NOMO-1 (cell line): ENCODE results near the gene CYSRT1.

ENCODE experiments used
- DNase-seq, 2 experiments: peaks; one replicate each; lab custom pipeline; 2025; ENCODE audit not compliant: unreplicated experiment in 2 of 2; lab: John Stamatoyannopoulos, UW

Gene CYSRT1, protein sequence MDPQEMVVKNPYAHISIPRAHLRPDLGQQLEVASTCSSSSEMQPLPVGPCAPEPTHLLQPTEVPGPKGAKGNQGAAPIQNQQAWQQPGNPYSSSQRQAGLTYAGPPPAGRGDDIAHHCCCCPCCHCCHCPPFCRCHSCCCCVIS

DNA sequence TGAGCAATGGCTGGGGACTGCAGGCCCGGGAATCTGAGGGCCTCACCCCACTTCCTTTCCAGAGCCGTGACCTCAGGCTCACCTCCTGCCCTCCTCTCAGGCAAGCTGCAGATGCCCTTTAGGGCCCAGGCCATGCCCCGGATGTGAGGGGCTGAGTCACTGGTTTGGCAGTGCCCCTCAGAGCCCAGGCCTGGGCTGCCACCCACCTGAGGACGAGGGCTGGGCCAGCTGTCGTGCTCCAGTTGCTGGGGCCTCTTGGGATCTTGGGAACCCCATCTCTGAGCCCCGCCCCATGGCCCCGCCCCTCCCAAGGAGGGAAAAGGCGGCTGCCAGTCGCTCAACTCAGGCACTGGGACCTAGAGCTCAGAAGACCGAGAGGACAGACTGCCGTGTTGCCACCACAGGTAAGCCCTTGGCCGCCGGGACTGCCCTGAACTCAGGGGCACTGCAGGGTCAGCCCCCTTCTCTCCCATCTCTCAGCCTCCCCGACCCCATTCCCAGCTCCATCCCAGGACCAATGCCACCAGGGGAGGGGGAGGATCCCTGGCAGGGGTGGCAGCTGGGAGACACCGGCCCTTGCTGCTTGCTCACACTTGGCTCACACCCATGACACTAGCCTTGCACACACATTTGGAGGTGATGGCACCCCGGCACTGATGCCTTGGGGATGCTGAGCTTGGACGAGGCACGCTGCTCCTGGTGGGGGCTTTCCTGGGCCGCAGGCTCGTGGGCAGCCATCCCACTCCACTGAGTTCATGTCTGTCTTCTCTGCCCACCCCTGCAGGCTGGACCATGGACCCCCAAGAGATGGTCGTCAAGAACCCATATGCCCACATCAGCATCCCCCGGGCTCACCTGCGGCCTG is at the start of gene CYSRT1:
Gene CYSRT1 (plus strand): TSS at position 345 of the 865 bp plus-strand sequence. CDS start 448 bp downstream, at position 793.
- DNase-seq: peak in 1 of 2 experiments; percentile 29

DNA sequence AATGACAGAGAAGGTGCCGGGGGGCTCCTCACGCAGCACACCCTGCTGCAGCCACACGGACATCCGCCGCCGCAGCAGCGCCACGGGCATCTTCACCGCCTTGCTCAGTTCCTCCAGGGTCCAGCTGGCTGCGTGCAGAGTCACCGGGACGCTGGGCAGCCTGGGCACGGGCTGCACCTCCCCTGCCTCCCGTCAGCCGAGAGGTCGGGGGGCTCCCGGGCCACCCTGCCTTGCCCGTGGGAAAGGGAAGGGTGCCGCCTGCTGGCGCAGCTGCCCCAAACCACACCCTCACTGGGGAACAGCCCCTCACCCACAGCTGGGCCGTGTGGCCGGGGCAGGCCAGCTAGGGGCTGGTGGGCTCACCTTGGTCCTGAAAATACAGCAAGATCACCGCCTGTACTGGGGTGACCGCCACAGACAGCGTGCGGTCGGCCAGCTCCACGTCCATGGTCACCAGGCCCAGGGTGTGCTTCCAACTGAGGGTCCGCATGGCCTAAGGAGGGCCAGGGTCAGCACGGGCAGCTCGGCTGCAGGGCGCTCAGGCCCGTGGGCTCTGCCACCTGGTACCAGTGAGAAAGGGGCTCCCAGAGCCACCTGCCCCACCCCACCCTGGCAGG is 49.5 kb upstream of the CYSRT1 start:
- DNase-seq: no peak

DNA sequence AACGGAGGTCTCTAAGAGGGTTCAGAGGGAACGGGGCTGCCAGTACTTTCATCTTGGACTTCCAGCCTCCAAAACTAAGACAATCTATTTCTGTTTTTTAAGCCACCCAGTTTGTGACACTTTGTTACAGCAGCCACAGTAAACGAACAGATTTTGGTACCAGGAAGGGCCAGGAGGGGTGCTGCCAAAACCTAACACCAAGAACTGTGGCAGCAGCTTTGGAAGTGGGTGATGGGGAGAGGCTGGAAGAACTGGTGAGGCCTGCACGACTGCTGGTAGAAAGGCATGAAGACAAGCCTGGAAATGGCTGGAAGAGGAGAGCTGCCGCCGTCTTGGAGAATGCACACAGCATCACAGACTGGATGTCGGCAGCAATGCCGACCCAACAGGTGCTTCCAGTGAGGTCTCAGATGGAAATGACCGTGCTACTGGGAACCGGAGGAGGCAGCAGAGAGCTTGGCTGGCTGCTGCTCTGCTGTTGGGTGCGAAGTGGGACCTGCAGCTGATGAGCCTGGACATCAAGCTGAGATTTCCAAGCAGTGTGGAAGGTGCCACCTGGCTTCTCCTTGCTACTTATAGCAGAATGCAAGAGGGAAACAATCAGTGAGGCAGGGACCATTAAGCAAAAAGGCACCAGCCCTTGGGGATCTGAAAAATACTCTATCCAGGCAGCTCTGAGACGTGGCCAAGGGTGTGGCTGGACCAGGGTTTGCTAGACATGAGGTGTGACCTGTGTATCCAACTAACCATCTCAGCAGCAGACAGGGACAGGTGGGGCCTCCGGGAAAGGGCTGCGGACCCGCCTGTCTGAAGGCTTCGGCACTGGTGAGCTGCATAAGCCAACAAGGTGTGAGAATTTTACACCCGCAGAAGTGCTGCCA is 48.4 kb upstream of the CYSRT1 start:
- peak; percentile 29 to 37 for DNase-seq

DNA sequence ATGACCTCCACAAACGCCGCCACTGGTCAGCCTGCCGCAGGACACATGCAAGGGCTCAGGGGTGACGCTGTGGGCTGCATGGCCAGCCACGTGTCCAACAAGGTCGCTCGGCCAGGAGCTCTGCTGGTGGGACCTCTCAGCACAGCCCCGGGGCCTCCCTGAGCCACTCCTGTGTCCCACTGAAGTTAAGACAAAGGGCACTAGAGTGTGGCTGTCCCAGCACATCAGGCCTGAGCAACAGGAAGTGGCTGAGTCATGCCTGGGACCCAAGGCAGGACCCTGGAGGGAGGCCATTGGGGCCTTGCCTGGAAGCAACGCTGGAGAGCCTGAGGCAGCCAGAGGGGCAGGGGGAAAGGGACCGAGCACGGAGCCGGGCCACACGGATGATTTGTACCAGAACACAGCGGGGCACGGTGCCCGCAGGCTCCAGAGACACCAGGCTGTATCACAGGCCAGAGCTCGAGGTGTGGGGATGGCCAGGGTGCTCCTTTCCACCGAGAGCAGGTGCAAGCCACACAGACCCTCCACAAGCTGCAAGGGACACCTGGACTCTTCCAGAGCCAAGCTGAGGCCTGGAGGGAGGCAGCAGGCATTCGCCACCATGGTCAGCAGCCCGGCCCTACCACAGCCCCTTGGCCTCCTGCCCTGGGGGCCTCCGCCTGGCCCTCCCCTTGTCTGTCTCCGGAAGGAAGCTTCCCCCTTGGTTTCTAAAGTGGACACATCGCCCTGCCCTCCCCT is 46.6 kb upstream of the CYSRT1 start:
- DNase-seq: no peak

DNA sequence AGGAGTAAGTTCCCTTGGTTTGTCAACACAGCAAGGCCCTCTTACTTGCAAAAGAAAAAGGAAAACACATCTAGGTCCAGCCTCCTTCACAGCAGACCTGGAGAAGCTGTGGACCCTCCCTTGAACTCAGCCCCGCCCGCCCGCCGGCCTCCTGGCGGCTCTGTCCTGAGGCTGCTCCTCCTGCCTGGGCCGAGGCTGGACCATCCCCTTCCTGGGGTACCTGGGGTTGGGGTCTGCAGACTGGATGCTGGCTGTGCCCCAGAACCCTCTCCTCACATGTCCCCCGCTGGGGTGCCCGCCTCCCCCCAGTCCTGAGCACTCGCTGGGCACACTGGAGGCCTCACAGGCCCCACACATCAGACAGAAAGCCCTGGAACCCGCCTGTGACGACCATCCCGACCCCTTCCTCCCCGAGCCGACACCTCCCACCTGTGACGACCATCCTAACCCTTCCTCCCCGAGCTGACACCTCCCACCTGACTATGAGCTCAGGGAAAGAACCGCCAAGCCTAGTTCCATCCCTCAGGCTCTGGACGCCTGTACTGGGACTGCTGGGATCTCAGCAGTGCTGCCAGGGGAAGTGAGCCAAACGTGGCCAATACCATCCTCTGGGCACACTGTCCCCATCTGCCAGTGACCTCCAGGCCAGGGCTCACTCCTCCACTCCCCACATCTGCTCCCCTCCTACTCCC is 45.9 kb upstream of the CYSRT1 start:
- no peak for DNase-seq

DNA sequence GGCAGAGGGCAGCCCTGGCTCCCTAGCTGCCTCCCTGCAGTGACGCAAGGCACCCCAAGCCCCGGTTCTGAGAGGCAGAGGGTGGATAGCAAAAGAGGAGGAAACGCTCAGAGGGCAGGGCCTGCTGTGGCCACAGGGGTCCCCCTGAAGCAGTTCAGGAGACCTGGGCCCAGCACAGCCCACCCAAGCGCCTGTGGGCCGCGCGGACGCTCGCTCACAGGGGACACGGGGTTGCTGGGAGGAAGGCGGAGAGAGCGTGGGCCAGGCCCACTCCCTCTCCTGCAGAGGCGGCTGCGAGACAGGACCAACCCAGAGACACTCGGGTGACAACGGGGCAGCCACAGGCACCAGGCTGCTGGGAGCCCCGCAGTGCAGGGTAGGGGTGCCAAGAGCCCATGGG is 45.2 kb upstream of the CYSRT1 start:
- DNase-seq: no peak

DNA sequence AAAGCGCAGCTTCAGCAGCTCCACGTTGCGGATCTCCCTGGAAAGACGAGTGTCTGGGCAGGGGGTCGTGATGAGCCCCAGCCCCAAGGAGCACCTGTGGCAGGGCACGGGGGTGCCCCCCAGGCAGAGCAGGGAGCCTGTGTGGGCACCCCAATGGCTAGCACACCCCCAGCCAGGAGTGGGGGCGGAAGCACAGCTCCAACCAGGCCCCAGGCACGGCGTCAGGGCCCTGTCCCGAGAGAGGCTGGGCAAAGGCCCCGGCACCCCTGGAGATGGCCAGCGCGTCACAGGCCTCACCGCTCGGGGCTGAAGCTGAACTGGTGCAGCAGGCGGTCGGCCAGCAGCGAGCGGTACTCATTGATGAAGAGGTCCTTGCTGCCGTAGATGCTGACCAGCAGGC is 44.5 kb upstream of the CYSRT1 start:
- no peak for DNase-seq

DNA sequence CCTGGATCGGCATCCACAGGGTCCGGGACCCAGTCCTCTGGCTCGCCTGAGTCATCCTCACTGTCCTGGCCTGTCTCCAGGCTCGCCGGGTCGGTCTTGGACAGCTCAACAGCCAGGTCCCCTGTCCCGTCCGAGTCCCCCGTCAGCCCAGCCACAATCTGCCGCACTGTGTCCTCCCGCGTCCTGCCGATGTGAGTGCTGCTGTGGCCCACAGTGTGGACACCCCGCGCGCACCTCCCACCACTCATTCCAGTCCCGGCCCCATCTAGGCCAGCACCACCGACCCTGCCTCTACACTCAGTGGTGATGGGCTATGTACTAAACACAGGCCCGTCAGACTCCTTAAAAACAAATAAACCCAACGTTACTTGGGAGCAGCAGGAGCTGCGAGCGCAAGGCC is 43.3 kb upstream of the CYSRT1 start:
- no peak for DNase-seq

DNA sequence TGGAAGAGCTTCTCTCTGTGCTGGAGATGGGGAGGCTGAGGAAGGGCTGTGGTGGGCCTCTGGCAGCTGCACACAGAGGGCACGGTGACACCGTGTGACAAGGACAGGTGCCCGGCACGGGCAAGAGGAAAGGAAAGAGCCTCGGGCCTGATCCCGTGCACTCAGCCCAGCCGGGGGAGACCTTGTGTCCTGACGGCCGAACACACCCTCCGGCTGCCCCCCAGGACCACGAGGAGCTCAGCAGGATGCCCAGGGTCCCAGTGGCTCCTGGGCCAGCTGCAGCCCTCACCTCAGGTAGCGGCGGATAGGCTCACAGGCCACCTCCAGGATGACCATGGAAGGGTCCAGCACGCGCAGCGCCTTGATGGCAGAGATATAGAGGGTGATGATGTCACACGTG is 42.1 kb upstream of the CYSRT1 start:
- no peak for DNase-seq

DNA sequence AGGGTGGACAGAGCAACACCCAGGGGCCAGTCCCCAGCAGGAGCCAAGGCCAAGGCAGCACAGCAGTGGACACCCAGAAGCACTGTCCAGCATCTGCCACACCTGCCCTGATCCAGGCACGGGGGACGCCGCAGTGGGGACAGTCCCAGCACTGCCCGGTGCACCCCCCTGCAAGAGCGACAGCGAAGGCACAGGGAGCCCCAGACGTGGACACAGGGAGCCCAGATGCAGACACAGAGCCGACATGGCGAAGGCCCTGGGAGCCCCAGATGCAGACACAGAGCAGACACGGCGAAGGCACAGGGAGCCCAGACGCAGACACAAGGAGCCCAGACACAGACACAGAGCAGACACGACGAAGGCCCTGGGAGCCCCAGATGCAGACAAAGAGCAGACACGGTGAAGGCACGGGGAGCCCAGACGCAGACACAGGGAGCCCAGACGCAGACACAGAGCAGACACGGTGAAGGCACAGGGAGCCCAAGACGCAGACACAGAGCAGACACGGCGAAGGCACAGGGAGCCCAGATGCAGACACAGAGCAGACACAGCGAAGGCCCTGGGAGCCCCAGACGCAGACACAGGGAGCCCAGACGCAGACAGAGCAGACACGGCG is 40.9 kb upstream of the CYSRT1 start:
- DNase-seq: no peak

DNA sequence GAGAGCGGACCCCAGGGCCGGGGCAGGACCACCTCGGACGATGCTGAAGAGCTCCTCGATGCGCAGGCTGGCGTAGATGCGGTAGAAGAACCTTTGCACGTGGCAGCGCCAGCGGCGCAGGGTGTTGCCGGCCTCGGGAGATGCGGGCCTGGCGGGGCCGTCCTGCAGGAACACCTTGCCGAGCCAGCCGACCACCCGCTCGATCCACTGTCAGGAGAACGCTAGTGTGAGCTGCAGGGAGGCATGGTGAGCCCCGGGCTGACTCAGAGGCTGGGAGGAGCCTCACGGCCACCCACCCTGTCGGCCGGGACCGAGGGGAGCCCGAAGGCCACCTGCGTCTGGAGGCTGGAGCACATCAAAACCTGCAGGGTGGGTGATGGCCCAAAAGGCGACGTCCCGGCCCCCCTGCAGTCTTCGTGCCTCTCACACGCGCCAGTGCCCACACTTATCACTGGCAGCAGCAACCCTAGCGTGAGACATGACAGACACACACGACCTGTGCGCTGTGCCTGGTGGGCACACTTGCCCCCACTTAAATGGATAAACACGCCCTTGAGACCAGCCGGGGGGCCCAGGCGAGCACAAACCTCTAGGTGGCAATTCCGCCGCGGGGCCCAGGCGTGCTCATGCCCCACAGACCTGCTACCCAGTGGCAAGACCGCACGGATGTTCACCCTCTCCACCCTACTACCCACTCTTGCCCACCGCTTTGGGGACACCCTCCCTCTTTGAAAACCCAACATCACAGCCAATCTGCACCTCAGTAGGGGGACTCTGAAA is 39.9 kb upstream of the CYSRT1 start:
- no peak for DNase-seq

DNA sequence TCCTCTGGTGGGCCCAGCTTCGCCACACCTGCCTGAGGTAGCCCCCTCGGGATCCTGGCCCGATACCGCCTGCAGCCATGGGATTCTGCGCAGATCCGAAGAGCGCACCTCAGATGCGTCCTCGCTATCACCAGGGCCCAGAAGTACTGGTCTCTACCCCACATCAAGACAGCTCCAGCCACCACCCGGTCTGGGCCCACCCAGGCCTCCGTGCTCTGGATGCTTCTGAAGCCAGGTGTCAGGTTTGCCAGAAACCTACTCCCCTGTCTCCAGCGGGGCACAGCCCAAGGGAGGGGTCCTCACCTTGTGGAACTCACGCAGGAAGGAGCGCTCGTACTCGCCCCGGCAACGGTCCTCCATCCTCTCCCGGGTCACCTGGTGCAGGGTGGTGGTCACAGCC is 39.1 kb upstream of the CYSRT1 start:
- no peak for DNase-seq

DNA sequence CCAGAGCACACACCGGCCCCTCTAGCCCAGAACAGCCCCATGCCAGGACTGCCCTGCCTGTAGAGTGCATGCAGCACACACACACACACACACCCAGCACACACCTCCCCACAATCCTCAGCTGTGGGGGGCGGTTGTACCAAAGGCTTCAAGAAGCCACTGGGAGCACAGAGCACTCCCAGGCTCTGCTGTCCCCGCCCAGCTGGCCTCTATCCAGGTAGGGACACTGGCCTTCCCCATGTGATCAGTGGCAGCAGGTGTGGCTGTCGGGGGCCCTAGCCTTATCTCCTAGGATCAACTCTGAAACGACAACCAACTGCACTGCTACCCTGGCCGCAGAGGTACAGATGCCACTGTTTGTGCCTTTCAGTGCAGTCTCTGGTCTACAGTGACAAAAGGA is 38.6 kb upstream of the CYSRT1 start:
- no peak for DNase-seq

DNA sequence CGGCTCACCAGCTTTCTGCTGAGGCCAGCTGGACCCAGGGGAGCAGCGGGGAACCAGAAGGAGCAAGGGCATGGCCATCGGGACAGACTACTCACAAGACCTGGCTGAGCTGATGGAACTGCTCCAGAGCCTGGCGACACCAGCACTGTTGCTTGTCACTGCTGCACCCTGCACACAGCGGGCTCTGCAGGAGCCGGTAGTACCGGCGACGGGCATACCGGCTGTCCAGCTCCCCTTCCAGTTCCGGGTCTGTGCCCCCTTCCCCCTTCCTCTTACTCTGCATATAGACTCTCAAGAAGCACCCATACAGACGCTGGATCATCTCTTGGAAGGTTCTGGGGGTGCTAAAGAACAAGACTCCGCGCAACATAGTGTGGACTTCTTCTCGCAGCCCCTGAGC is 37.6 kb upstream of the CYSRT1 start:
- DNase-seq: no peak

DNA sequence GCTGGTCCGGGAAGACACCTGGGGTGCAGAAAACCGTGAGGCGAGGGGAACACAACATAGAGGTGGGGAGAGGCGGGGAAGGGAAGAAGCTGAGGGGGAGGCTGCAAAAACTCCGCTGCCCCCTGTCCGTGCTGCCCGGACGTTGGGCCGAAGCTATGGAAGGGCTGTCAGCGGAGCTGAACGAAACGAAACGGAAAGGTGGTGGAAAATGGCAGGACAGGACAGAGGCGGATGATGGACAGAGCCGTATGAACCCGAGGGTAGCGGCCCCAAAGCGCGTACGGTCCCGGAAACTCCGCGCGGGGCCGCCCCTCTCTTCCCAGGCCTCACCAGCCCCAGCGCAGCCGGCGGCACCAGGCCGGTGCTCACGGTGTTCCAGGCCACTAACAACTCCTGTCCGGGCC is 36.9 kb upstream of the CYSRT1 start:
- no peak for DNase-seq

DNA sequence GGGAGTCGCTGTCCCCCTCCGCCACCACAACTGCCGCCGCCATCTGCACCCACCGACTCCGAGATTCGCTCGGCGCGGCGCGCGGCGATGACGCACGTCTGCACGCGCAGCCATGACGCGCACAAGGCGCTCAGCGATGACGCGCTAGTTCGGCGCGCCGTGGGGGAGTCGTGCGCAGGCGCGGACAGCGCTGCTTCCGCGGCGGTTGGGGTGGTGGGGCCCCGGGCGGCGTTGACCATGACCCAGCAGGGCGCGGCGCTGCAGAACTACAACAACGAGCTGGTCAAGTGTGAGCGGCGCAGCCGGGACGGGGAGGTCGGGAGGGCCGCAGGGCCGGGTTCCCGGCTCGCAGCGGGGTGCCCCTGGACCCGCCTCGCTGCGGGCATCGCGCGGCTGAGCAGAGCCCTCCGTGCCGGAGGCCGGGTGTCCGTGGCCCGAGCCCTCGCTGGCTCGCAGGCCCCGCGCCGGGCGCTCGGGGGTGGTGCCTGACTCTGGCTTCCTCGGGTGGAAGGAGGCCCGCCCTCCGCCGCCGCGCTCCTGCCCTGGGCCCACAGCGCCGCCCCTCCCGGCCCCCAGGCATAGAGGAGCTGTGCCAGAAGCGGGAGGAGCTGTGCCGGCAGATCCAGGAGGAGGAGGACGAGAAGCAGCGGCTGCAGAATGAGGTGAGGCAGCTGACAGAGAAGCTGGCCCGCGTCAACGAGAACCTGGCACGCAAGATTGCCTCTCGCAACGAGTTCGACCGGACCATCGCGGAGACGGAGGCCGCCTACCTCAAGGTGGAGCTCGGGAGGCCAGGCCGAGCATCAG is 36.3 kb upstream of the CYSRT1 start, which contains the start of the genes ANAPC2 and SSNA1:
Gene ANAPC2 (minus strand): TSS at position 71 of the 807 bp plus-strand sequence. CDS start 28 bp downstream, at position 43.
Gene SSNA1 (plus strand): TSS at position 187 of the 807 bp plus-strand sequence. CDS start 51 bp downstream, at position 238.
- DNase-seq: peak; percentile 93 to 96
